GM21526 (cell line): ENCODE results near the gene GEN1.

Source experiments
- ATAC-seq: cut with Tn5 transposase; IDR thresholded peaks from one replicate; pipeline ENCODE4 v1.9.1; 2021; ENCODE audit warnings: moderate library complexity; ENCODE audit not compliant: unreplicated experiment, low FRiP score

Gene GEN1

DNA sequence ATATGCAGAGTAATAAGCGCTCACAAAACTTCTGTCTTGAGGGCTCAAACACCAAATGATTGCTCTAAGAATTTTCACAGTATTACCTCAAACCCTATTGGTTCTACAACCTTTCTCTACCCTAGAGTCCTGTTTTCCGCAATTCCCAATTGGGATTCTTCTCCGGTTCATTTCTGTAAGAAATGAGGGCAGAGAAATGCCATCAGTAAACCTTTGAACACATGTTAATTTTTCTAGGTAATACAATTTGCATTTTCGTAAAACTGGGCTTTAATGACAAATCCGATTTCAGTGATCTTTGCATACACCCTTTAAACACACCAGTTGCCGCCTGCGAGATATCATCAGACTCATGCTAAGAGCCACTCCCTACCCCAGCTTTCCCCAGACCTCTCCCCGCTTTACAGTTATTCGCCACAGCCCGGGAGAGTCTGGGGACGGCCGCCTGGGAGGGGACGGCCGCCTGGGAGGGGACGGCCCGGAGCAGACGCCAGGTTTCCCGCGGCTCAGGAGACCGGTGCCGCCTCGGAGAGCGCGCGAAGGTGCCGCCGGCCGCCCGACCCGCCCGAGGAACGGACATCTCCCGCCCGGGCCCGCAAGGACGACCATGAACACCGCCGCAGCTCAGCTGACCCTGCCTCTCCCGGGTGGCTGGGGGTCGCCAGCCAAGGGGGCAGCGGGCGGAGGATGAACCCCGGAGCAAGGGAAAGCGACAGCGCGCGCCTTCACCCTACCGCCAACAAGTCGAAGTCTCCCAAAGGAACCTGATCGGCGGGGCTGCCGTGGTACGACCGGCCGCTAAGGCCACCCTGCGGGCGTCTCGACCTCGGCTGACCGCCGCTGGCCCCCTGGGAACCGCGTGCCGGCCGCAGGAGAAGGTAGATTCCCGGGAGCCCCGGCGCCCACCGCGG is 791 bp upstream of the GEN1 start:
- peak; percentile 40 for ATAC-seq

DNA sequence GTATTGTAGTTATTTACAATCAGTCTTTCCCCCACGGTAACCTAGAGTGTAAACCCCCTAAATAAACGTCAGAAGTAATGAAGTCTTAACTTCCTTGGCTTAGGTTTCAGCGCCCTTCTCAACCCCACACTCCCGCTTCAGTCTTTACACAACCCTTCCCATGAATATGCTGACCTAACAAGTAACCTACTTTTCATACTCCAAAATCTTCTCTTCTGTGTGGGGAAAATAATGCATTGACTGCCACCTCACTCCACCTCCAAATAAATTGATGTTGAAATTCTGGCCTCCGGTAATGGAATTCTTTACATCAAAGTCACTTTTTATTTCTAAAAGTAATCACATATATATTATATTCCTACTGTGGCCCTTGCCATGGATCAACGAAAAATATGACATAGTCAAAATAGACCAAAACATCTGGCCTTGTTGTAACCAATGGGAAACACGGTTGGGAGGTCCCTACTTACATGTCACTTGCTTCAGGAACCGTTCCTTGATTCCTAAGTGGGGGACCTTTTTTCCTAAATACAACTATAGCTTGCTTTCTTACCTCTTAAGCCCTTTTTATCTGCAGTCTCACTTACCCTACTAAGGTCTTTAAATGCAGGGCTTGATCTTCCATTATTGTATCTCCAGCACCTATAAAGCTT is 961 bp downstream of the GEN1 start:
- ATAC-seq = no peak

DNA sequence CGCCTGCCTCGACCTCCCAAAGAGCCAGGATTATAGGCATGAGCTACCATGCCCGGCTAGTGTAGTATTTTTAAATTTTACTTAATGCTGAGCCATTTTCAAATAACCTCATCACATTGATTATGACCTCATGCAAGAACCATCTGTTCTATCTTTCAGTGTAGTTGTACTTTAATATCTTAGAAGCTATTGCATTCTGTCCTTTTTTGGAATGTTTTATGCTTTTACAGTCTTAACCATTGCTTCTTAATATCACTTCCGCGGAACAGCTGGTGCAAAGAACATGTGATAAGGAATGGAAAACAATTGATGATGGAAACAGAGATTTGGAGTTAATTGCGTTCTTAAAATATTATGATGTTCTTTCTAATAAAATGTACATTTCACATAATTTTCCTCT is 2.7 kb downstream of the GEN1 start:
- no peak for ATAC-seq

DNA sequence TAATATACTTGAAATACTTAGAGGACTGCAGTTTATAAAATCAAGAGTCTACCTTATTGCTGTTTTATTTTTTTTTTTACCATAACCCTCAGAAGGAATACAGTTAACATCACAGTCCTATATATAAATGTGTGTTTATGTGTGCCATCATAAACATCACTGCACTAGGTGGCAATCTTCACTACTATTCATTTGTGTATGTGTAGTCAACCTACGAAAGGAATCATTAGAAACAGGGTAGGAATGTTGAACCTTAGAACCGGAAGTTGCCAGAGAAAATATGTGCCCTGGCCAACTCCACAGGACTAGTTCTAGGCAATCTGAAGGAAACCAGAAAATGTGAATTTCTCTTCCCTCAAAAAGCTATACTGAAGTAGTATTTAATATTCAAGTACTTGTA is 3.4 kb downstream of the GEN1 start:
- ATAC-seq = no peak

DNA sequence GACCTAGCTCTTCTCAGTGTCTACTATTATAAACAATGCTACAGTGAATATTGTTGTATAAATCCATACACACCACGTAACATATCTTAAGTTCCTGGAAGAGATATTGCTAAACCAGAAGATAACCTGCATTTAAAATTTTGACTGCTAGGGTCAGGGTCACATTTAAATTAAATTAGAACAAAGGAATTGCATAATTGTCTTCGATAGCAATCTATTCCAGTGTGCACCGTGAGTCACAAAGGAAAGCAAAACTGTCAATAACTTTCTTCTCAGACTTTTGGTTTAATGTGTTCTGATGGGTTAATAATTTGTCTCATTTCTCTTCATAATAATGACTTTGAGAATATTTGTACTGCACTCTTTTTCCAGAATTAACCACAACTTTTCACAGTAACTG is 4.2 kb downstream of the GEN1 start:
- no peak for ATAC-seq

DNA sequence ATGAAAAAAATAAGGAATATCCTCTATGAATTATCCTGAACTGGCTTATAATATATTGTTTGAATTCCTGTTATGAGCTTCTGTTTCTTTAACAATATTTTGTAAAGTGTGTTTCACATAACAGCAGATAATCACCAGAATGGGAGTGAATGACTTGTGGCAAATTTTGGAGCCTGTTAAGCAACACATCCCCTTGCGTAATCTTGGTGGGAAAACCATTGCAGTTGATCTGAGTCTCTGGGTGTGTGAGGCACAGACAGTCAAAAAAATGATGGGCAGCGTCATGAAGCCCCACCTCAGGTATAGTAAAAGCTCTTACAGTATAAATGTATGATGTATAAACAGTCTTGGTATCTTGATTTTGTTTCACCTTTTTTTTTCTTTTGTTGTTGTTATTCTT is 5.9 kb downstream of the GEN1 start:
- no peak for ATAC-seq

DNA sequence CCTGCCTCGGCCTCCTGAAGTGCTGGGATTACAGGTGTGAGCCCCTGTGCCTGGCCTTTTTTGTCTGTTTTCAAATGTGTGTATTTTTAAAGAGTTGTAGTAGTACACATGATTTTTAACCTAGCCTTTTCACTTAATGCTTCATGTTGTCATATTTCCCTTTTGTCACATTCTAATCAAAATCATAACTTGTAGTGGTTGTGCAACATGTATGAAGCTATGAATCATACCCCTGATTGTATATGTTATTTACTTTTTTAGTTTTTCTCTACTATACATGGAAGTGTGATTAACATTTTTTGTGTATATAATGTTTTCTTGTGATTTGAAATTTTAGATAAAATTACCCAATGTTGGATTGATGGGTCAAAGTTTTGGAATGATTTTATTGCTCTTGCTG is 8.5 kb downstream of the GEN1 start:
- no peak for ATAC-seq

DNA sequence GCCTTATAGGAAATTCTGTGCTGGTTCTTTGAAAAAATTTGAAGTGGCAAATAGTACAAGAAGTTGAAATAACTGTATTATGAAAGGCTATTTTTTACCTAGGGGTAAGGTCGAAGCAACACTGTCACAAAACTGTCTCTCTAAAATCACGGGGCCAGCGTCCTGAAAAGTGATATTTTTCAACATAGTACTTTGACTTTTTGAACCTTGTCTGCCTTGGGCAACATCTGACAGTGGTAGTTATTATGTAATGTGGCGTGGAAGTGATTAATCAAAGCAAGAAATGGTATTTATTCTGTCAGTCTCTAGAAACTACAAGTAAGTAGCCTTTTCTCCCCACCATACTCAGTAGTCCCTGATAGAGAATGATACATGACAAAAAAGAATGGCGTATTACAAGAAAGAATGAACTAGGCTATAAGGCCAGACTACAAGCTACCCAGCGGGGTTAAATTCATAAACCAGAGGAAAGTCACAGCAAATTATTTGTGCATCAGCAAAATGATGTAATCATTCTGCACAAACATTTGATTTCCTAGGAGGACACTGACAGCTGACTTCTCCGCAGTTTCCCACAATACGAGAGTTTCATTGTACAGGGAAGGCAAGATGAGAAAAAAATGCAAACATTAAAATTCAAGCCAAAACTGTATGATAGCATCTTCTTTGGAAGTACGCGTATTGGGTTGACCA is 9.8 kb downstream of the GEN1 start:
- ATAC-seq = no peak

DNA sequence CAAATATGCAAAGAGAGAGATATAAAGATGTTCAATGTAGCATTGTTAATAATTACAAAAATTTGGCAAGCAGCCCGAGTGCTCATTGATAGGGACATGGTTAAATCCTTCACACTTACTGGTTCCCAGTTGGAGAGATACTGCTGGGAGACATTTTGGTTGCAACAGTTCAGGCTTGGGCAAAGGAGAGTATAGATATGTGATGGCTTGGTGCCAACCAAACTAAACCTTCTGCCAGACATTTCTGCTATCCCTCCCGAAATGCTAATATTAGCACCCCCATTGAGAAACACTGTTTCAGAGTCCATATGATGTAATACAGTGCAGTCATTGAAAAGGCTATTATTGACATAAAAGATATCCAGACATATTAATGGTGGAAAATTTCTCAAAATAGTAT is 11.5 kb downstream of the GEN1 start:
- ATAC-seq = no peak

DNA sequence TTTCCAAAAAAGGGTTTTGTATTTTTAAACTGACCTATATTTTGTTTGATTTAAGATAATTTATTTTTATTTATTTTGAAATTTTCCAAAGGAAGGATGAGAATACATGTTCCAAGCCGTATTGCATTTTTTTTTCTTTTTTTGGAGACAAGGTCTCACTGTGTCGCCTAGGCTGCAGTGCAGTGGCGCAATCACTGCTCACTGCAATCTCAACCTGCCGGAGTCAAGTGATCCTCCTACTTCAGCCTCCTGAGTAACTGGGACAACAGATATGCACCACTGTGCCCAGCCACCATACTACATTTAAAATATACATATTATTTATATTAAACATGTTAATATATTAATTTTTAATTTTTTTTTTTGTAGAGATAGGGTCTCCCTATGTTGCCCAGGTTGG is 15.0 kb downstream of the GEN1 start:
- ATAC-seq = no peak

DNA sequence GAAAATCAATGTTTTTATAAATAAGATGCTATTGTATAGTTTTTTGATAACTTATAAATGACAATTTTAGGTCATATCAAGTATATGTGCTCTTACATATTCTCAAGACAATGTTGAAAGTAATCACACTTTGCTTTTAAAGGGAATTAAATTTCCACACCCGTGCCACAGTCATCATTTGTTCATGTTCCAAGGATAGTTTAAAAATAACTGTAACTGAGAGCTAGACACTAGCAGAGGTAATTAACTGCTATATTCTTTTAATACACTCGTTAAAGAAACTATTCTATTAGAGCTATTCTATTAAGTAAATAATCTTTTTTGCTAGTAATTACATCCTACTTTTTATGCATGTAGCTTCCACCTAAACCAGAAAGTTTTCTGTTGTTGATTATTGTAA is 18.0 kb downstream of the GEN1 start:
- ATAC-seq = no peak

DNA sequence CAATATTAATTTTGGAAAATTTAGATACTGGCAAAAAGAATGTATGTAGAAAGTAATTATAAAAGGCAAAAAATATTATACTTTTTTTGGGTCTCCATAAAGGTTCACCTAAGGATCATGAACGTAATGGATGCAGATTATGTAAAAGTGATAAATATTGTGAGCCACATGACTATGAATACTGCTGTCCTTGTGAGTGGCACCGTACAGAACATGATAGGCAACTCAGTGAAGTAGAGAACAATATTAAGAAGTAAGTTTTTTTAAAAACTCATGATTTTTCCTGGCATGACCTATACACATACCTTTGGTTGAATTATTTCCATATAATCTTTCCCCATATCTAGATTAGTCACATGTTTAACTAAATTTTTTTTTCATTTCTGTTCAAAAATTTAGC is 18.6 kb downstream of the GEN1 start:
- ATAC-seq = no peak

DNA sequence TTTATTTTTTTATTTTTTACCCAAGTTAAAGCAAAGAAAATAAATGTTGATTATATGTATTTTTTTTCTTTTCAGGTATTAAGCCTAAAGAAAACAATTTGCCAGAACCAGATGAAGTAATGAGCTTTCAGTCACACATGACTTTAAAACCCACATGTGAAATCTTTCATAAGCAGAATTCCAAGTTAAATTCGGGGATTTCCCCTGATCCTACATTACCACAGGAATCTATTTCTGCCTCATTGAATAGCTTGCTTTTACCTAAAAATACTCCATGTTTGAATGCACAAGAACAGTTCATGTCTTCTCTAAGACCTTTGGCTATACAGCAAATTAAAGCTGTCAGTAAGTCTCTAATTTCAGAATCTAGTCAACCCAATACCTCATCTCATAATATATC is 26.6 kb downstream of the GEN1 start:
- no peak for ATAC-seq

DNA sequence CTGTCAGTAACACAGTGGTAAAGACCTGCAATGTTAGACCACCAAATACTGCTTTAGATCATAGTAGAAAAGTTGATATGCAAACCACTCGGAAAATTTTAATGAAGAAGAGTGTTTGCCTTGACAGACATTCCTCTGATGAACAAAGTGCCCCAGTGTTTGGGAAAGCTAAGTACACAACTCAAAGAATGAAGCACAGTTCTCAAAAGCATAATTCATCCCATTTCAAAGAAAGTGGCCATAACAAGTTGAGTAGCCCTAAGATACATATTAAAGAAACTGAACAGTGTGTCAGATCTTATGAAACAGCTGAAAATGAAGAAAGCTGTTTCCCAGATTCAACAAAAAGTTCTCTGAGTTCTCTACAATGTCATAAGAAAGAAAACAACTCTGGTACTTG is 27.5 kb downstream of the GEN1 start:
- no peak for ATAC-seq

DNA sequence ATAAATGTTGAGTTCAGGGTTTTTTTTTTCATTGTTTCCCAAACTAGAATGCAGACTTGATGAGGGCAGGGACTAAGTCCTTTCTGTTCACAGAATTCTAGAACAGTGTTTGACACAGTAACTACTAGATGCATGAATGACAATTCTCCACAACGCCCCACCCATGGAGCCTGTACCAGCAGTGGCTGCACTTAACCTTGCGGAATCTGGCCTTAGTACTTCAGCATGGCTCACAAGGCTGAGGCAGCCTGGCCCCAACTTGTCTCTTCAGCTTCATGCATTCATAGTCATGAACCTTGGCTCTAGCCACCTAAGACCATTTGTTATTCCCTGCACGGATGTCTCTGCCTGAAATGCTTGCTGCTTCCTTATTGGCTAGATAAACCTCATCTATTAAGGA is 32.8 kb downstream of the GEN1 start:
- no peak for ATAC-seq

DNA sequence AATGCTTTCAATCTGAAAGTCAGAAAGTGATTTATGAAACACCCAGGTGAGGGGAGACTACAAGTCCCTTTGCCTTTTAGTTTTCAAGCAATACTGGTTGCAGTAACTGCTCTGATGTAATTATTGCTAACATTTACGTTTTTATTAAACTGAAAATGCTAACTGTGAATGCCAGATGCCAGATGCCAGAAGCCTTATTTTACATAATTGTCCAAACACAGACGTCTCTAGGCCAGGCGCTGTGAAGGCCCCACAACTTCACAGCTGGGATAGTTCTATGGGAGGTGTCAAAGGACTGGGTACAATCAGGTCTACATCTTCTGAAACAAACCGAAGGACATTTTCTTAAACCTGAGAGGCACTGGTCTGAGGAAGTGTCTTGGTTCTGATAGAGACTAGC is 34.8 kb downstream of the GEN1 start:
- ATAC-seq = no peak

DNA sequence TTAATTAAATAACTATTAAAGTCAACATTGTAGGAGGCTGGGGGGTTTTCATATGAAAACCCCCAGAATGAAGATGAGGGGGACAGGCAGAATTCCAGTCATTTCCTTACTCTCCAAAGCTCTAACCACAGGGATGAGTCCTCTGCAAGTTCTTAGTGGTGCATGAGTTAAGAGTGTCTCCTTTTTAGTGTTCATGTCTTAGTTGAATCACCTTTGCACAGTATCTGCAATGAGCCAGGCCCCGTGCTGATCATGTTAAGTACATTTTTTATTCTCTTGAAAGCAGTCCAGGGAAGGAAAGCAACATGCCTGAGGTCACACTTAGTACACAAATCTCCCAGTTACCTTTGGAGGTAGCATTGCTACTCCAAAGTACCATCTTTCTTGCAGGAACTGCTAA is 36.6 kb downstream of the GEN1 start:
- no peak for ATAC-seq

DNA sequence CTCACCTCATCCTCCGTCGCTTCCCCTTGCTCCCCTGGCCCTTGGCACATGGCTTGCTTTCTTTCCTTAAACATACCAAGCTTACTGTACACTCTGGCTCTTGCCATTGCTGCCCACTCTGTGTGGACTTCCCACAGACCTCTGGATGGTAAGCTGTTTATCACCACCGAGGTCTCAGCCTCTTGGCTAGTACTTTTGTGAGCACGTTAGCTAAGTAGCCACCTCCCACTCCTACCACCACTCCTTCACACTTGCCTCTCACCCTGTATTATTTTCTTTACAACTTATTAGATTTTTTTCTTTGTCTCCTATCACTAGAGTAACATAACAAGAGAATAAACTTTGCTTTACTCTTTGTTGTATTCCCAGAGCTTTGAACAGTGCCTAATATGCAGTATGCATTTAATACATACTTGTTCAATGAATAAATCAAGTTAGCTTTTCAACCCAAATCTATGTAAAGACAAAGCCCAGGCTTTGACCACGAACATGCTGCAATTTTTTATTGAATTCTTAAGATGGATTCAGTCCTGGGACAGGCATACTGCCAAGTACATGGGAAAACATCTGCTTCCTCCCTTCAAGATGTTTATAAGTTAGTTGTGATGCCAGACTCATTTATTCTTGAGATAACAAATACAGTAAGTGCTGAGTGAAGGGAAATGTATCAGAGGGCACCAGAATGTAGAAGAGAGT is 37.3 kb downstream of the GEN1 start:
- ATAC-seq = no peak

DNA sequence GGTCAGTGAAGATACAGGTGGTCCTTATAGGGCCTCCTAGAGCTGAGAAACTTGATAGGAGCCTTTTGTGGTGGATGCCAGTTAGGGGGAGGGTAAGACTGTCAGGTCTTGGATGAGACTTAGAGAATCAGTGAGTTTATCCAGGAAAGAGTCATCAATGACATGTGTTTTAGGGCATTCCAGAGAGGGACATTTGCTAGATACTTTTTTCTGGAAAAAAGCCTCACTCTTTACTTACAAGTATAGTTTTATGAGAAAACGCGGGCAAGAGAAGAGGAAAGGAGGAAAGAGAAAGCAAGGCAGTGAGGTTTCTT is 37.8 kb downstream of the GEN1 start:
- no peak for ATAC-seq

DNA sequence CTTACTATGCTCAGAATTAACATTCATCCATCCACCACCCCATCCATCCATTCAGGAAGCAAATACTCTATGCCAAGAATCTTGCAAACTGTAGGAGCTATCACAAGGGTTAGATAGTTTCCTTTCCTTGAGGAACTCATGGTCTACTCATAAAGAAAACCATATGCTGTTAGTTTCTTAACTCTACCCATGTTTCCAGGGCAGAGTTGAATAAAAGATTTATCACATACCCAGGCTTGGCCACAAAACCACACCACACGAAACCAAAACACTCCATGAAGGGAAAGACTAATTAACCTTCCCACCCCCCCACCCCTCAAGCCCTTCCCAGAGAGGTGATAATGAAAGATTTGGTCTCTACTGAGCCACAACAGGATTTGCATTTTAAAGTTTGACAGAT is 38.6 kb downstream of the GEN1 start:
- ATAC-seq = no peak

DNA sequence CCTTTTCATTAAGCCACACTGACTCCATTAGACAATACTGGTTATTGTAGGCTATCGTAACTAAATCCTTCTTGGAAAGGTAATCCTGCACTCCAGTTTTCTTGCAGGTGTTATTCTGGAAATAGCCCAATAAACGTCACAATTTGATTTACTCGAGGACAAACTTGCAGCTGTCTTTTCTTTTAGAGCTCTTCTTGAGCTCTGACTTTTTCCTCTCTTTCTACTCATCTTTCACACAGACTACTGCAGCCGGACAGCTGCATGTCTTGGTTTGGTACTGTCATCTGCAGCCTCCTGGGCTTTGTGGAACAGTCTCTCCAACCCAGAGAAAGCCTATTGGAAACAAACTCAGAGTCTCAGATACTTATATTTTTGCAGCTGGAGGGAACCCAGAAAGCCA is 39.4 kb downstream of the GEN1 start:
- ATAC-seq = no peak
